GM23338 (cell line): ENCODE measurements around the gene CEP85. TPM values are rescaled to one million over a fixed set of nuclear protein-coding genes. Genes with fewer than 3 reads are reported as not detected.

Experiments used
- ATAC-seq: fragments of 200-7000 bp; cut with Tn5 transposase; 3 replicates; pipeline ENCODE4 v1.9.1; 2020
- DNase-seq: peaks from one replicate; pipeline ENCODE4 v3.0.0-alpha.2; 2015; ENCODE audit warnings: low spot score
- H2AFZ ChIP-seq: fragments of 200-600 bp; sonication (generic); 2 replicates; pipeline ENCODE4 v1.8.0; 2016; ENCODE audit warnings: antibody characterized with exemption, mild to moderate bottlenecking, moderate library complexity
- H3F3A ChIP-seq: fragments of 200-600 bp; sonication (generic); replicated peaks from 2 replicates; pipeline ENCODE4 v1.8.0; 2017; ENCODE audit warnings: antibody characterized with exemption, mixed run types, low read depth
- H3K27ac ChIP-seq: fragments of 200-600 bp; sonication (generic); 2 replicates; pipeline ENCODE4 v1.6.1; 2016; ENCODE audit warnings: low read depth
- H3K27me3 ChIP-seq: fragments of 200-600 bp; sonication (generic); 2 replicates; pipeline ENCODE4 v1.8.0; 2016; ENCODE audit warnings: mild to moderate bottlenecking, mixed run types, moderate library complexity; ENCODE audit not compliant: insufficient read depth
- H3K36me3 ChIP-seq: fragments of 200-600 bp; sonication (generic); 2 replicates; pipeline ENCODE4 v1.8.0; 2016; ENCODE audit warnings: mild to moderate bottlenecking; ENCODE audit not compliant: insufficient read depth
- H3K4me1 ChIP-seq: fragments of 200-600 bp; sonication (generic); 2 replicates; pipeline ENCODE4 v1.8.0; 2016; ENCODE audit warnings: mild to moderate bottlenecking, moderate library complexity; ENCODE audit not compliant: insufficient read depth
- H3K4me2 ChIP-seq: fragments of 200-600 bp; sonication (generic); 2 replicates; pipeline ENCODE4 v1.7.1; 2017; ENCODE audit warnings: mixed run types
- H3K4me3 ChIP-seq: fragments of 200-600 bp; sonication (generic); 2 replicates; pipeline ENCODE4 v1.6.1; 2016; ENCODE audit warnings: mixed run types
- H3K79me2 ChIP-seq: fragments of 200-600 bp; sonication (generic); replicated peaks from 2 replicates; pipeline ENCODE4 v1.8.0; 2017; ENCODE audit warnings: mild to moderate bottlenecking; ENCODE audit not compliant: insufficient read depth
- H3K9me2 ChIP-seq: fragments of 200-600 bp; sonication (generic); 2 replicates; pipeline ENCODE4 v1.8.0; 2017; ENCODE audit not compliant: insufficient read depth
- H4K20me1 ChIP-seq: fragments of 200-600 bp; sonication (generic); replicated peaks from 2 replicates; pipeline ENCODE4 v1.8.0; 2017; ENCODE audit warnings: mild to moderate bottlenecking; ENCODE audit not compliant: insufficient read depth
- H3K27ac Mint-ChIP-seq: 2 replicates; pipeline ENCODE4 v1.8.0; 2020; ENCODE audit warnings: inconsistent platforms, mild to moderate bottlenecking, moderate library complexity, mixed read lengths
- H3K27me3 Mint-ChIP-seq: 3 replicates; pipeline ENCODE4 v1.8.0; 2022; ENCODE audit warnings: low read depth, mild to moderate bottlenecking, moderate library complexity, mixed read lengths, inconsistent platforms; ENCODE audit not compliant: insufficient read depth, poor library complexity
- H3K36me3 Mint-ChIP-seq: 3 replicates; pipeline ENCODE4 v1.8.0; 2021; ENCODE audit warnings: low read depth, mild to moderate bottlenecking, inconsistent platforms, moderate library complexity, mixed read lengths
- H3K4me1 Mint-ChIP-seq: 3 replicates; pipeline ENCODE4 v1.8.0; 2020; ENCODE audit warnings: mild to moderate bottlenecking, inconsistent platforms, mixed read lengths
- H3K4me3 Mint-ChIP-seq: 3 replicates; pipeline ENCODE4 v1.8.0; 2021; ENCODE audit warnings: moderate library complexity, mild to moderate bottlenecking, inconsistent platforms, mixed read lengths
- H3K9me3 Mint-ChIP-seq: 3 replicates; pipeline ENCODE4 v1.8.0; 2020; ENCODE audit warnings: moderate library complexity, mild to moderate bottlenecking, inconsistent platforms, mixed read lengths
- CREB1 ChIP-seq: fragments of 250-450 bp; sonication (Bioruptor Pico); IDR thresholded peaks from 2 replicates; pipeline ENCODE4 v1.5.0; 2020; ENCODE audit warnings: low read depth, mild to moderate bottlenecking, moderate library complexity
- CTCF ChIP-seq, 2 experiments: fragments of 200-600 bp in 1 of 2; sonication (generic) in 1 of 2; conservative IDR thresholded peaks; 2 replicates each; pipeline versions ENCODE4 v1.5.1 to v1.6.1; 2016 to 2017; ENCODE audit warnings: antibody characterized with exemption in 2 of 2, low read depth in 2 of 2, mild to moderate bottlenecking in 2 of 2, moderate library complexity in 1 of 2
- EZH2 ChIP-seq: fragments of 200-600 bp; sonication (generic); IDR thresholded peaks from one replicate; pipeline ENCODE4 v1.8.0; 2017; ENCODE audit warnings: antibody characterized with exemption, mild to moderate bottlenecking, low read depth; ENCODE audit not compliant: unreplicated experiment
- JUNB ChIP-seq: IDR thresholded peaks from one replicate; pipeline ENCODE4 v1.6.1; 2016; ENCODE audit warnings: antibody characterized with exemption; ENCODE audit not compliant: unreplicated experiment
- NANOG ChIP-seq: IDR thresholded peaks from 2 replicates; pipeline ENCODE4 v1.6.1; 2016; ENCODE audit warnings: antibody characterized with exemption, borderline replicate concordance
- POLR2AphosphoS5 ChIP-seq: IDR thresholded peaks from 2 replicates; pipeline ENCODE4 v1.6.1; 2016; ENCODE audit warnings: antibody characterized with exemption, low read depth
- REST ChIP-seq: IDR thresholded peaks from one replicate; pipeline ENCODE4 v1.6.1; 2018; ENCODE audit warnings: antibody characterized with exemption; ENCODE audit not compliant: unreplicated experiment
- STAT1 ChIP-seq: IDR thresholded peaks from one replicate; pipeline ENCODE4 v1.6.1; 2016; ENCODE audit warnings: antibody characterized with exemption; ENCODE audit not compliant: unreplicated experiment
- ZNF114 ChIP-seq: fragments of 250-450 bp; sonication (Bioruptor Pico); IDR thresholded peaks from 2 replicates; pipeline ENCODE4 v1.5.0; 2020; ENCODE audit warnings: mild to moderate bottlenecking, moderate library complexity
- ZNF462 ChIP-seq: fragments of 250-450 bp; sonication (Bioruptor Pico); IDR thresholded peaks from 2 replicates; pipeline ENCODE4 v1.5.0; 2020; ENCODE audit warnings: mild to moderate bottlenecking, moderate library complexity
- polyA plus RNA-seq: library from polyadenylated mRNA; unstranded; fragments of >200 nt; fragmentation: Nextera tagmentation; extraction: Ambion mirVana; gene quantifications from 2 replicates; pipeline ENCODE4 v1.2.1, GENCODE V29; 2016
- total RNA-seq: library from RNA; depleted of rRNA; stranded (reverse); fragments of >200 nt; shearing (Covaris generic); gene quantifications from 2 replicates; pipeline ENCODE4 v1.2.3, GENCODE V29; 2014
- TF ChIP-seq, protein P1 (sequence below): IDR thresholded peaks from 2 replicates; pipeline ENCODE4 v1.6.1; 2016; ENCODE audit warnings: antibody characterized with exemption

CEP85 gene
- total and polyA plus RNA-seq, 2 experiments from 2014 or later: 12.8 to 36.8 TPM

GRCh38 chr1:26269198-26269550 is 35.2 kb downstream of the CEP85 start:
- H3K36me3 Mint-ChIP-seq: peaks cover 89% of the 10 kb centered on the region
- 0 out of 2 replicates have a peak, but pooled peaks cover 6% of the 10 kb centered on the region for H3F3A ChIP-seq
- peaks cover 9% of the 10 kb centered on the region for H3K27me3 Mint-ChIP-seq
- TF ChIP-seq ZNF462 (CRISPR knock-in tag) (no peak), EZH2 (no peak), NANOG (no peak), CREB1 (no peak), ZNF114 (CRISPR knock-in tag) (no peak), STAT1 (no peak), POLR2AphosphoS5 (no peak), REST (no peak), CTCF (conservative IDR thresholded peaks at IDR 0.05; ENCODE audit: low read depth in 2 of 2) (no peak), JUNB (no peak)
- TF ChIP-seq, protein P1, sequence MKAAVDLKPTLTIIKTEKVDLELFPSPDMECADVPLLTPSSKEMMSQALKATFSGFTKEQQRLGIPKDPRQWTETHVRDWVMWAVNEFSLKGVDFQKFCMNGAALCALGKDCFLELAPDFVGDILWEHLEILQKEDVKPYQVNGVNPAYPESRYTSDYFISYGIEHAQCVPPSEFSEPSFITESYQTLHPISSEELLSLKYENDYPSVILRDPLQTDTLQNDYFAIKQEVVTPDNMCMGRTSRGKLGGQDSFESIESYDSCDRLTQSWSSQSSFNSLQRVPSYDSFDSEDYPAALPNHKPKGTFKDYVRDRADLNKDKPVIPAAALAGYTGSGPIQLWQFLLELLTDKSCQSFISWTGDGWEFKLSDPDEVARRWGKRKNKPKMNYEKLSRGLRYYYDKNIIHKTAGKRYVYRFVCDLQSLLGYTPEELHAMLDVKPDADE: no peak
- peaks cover 14% of the 10 kb centered on the region for H4K20me1 ChIP-seq
- ATAC-seq (no peak), DNase-seq (no peak)
- H2AFZ ChIP-seq: no peak overlapping the region
- H3K27me3 ChIP-seq: no peaks in the 10 kb centered on the region
- no peaks in the 10 kb centered on the region for H3K4me1 ChIP-seq
- peaks cover 17% of the 10 kb centered on the region; the same call in 2 of the 3 replicates for H3K9me3 Mint-ChIP-seq
- H3K4me3 ChIP-seq: no peak overlapping the region
- peaks cover 1% of the 10 kb centered on the region; the same call in 2 of the 3 replicates for H3K4me1 Mint-ChIP-seq
- H3K4me2 ChIP-seq: no peak overlapping the region
- H3K27ac Mint-ChIP-seq: no peak overlapping the region
- no peaks in the 10 kb centered on the region for H3K9me2 ChIP-seq
- no peak overlapping the region for H3K4me3 Mint-ChIP-seq
- H3K79me2 ChIP-seq: no peaks in the 10 kb centered on the region; the same call in 1 of the 2 replicates
- H3K27ac ChIP-seq: no peak overlapping the region
- peaks cover 59% of the 10 kb centered on the region for H3K36me3 ChIP-seq
